SK-N-MC (cell line): ENCODE measurements around the gene ADGRD2.
A peak's percentile ranks its signal among the peaks of the same experiment; 100 is the strongest.

Experiments
- DNase-seq: peaks from one replicate; pipeline ENCODE4 v3.0.0-alpha.2; 2011; ENCODE audit warnings: low read depth, low spot score
- H3K27ac ChIP-seq: fragments of 200-600 bp; sonication (generic); 2 replicates; pipeline ENCODE4 v1.5.1; 2016; ENCODE audit warnings: mixed run types
- H3K36me3 ChIP-seq: fragments of 200-600 bp; sonication (generic); 2 replicates; pipeline ENCODE4 v1.6.1; 2017; ENCODE audit warnings: antibody characterized with exemption, low read length, mixed read lengths; ENCODE audit not compliant: insufficient read depth
- H3K4me3 ChIP-seq: fragments of 200-600 bp; sonication (generic); 2 replicates; pipeline ENCODE4 v1.5.1; 2016
- H3K9ac ChIP-seq: fragments of 200-600 bp; sonication (generic); 2 replicates; pipeline ENCODE4 v1.8.0; 2017; ENCODE audit warnings: mixed run types, mixed read lengths; ENCODE audit not compliant: insufficient read length
- H3K9me3 ChIP-seq: fragments of 200-600 bp; sonication (generic); 2 replicates; pipeline ENCODE4 v1.6.1; 2017; ENCODE audit warnings: low read depth, mild to moderate bottlenecking, antibody characterized with exemption, low read length, moderate library complexity, mixed read lengths
- EZH2 ChIP-seq: fragments of 200-600 bp; sonication (generic); IDR thresholded peaks from one replicate; pipeline ENCODE4 v1.6.1; 2017; ENCODE audit warnings: antibody characterized with exemption
- FOXP2 ChIP-seq: optimal IDR thresholded peaks from 2 replicates; pipeline ENCODE3; 2011; ENCODE audit warnings: mild to moderate bottlenecking, moderate library complexity; ENCODE audit not compliant: insufficient read depth; ENCODE audit errors: extremely low read length, control extremely low read depth
- POLR2AphosphoS5 ChIP-seq: IDR thresholded peaks from 2 replicates; pipeline ENCODE4 v1.6.1; 2012; ENCODE audit warnings: mild to moderate bottlenecking, low read depth, low read length, borderline replicate concordance

The ADGRD2 gene, protein sequence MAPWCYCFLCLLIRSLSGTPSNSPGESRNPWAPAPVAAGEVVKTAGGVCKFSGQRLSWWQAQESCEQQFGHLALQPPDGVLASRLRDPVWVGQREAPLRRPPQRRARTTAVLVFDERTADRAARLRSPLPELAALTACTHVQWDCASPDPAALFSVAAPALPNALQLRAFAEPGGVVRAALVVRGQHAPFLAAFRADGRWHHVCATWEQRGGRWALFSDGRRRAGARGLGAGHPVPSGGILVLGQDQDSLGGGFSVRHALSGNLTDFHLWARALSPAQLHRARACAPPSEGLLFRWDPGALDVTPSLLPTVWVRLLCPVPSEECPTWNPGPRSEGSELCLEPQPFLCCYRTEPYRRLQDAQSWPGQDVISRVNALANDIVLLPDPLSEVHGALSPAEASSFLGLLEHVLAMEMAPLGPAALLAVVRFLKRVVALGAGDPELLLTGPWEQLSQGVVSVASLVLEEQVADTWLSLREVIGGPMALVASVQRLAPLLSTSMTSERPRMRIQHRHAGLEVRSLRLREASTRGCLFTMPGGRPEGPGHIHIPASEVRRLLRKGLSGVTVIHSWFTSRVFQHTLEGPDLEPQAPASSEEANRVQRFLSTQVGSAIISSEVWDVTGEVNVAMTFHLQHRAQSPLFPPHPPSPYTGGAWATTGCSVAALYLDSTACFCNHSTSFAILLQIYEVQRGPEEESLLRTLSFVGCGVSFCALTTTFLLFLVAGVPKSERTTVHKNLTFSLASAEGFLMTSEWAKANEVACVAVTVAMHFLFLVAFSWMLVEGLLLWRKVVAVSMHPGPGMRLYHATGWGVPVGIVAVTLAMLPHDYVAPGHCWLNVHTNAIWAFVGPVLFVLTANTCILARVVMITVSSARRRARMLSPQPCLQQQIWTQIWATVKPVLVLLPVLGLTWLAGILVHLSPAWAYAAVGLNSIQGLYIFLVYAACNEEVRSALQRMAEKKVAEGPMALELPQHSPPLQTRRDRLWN

GRCh38 chr9:124450241-124450924 lies at the start of gene ADGRD2:
Gene ADGRD2, plus strand, starts transcription at chr9:124450451. Its CDS starts 1,216 bp downstream, at chr9:124451667.
- no peak for TF ChIP-seq EZH2
- TF ChIP-seq POLR2AphosphoS5 = no peak
- TF ChIP-seq FOXP2 = no peak
- Histone ChIP-seq H3K36me3 (no peaks in the 10 kb centered on the region), H3K4me3 (peak within 1 kb of the TSS; percentile 58), H3K27ac (no peak within 1 kb of the TSS), H3K9me3 (no peaks in the 10 kb centered on the region), H3K9ac (no peak within 1 kb of the TSS)
- no peak for DNase-seq

- no peaks in the 10 kb centered on the region for H3K9me3 ChIP-seq
- H3K27ac ChIP-seq = no peak overlapping the region
- H3K4me3 ChIP-seq = no peak overlapping the region
- H3K36me3 ChIP-seq = peaks cover 86% of the 10 kb centered on the region
- no peak overlapping the region for H3K9ac ChIP-seq
- DNase-seq = no peak
- TF ChIP-seq FOXP2 (no peak), EZH2 (no peak), POLR2AphosphoS5 (no peak)
These were observed 47.0 kb upstream of the ADGRD2 start for GRCh38 chr9:124403246-124403645.

- Histone ChIP-seq H3K27ac (no peak overlapping the region), H3K9me3 (no peaks in the 10 kb centered on the region), H3K9ac (no peak overlapping the region), H3K36me3 (peaks cover 95% of the 10 kb centered on the region), H3K4me3 (no peak overlapping the region)
- TF ChIP-seq EZH2 (no peak), POLR2AphosphoS5 (no peak), FOXP2 (no peak)
- no peak for DNase-seq
These were observed 40.8 kb upstream of the ADGRD2 start for GRCh38 chr9:124409410-124409809.

- H3K36me3 ChIP-seq = peaks cover 89% of the 10 kb centered on the region
- no peaks in the 10 kb centered on the region for H3K9me3 ChIP-seq
- no peak overlapping the region for H3K4me3 ChIP-seq
- TF ChIP-seq POLR2AphosphoS5 = no peak
- TF ChIP-seq FOXP2 = no peak
- TF ChIP-seq EZH2 = no peak
- H3K27ac ChIP-seq = no peak overlapping the region
- no peak overlapping the region for H3K9ac ChIP-seq
- no peak for DNase-seq
These were observed 39.8 kb upstream of the ADGRD2 start for GRCh38 chr9:124410321-124410913.

GRCh38 chr9:124411514-124412227 lies 38.6 kb upstream of the ADGRD2 start:
- no peak overlapping the region for H3K4me3 ChIP-seq
- peaks cover 76% of the 10 kb centered on the region for H3K36me3 ChIP-seq

DNA sequence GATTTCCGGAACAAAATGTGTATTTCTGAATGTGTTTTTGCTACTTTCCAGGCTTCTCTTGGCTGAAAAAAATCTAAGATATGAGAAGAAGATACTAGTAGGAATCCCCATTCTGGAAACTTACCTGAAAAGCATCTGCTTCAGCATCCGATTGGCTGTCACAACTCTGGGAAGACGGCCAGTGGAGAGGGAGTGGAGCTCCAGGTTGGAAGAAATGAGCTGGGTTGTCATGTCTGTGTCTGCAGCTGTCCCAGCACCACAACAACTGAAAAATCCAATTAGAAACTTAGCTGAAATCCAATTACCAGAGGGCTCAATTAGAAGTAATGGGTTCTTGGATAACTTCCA lies 38.0 kb upstream of the ADGRD2 start:
- H3K4me3 ChIP-seq = no peak overlapping the region
- H3K36me3 ChIP-seq = peaks cover 71% of the 10 kb centered on the region
- H3K9ac ChIP-seq = no peak overlapping the region
- DNase-seq = no peak
- H3K27ac ChIP-seq = no peak overlapping the region
- TF ChIP-seq EZH2 = no peak
- TF ChIP-seq POLR2AphosphoS5 = no peak
- TF ChIP-seq FOXP2 = no peak
- peaks cover 3% of the 10 kb centered on the region; the same call in 1 of the 2 replicates for H3K9me3 ChIP-seq

More at GRCh38 chr9:124411514-124412227, 38.6 kb upstream of the ADGRD2 start:
- no peak overlapping the region for H3K9ac ChIP-seq
- no peak for DNase-seq
- TF ChIP-seq EZH2 (no peak), FOXP2 (no peak), POLR2AphosphoS5 (no peak)
- H3K27ac ChIP-seq = no peak overlapping the region
- peaks cover 3% of the 10 kb centered on the region; the same call in 1 of the 2 replicates for H3K9me3 ChIP-seq

- peak overlapping the region; percentile 95 for H3K9ac ChIP-seq
- peaks cover 48% of the 10 kb centered on the region for H3K36me3 ChIP-seq
- DNase-seq = no peak
- peak overlapping the region; percentile 85 for H3K4me3 ChIP-seq
- peak overlapping the region; percentile 75; the same call in 1 of the 2 replicates for H3K27ac ChIP-seq
- peaks cover 3% of the 10 kb centered on the region; the same call in 1 of the 2 replicates for H3K9me3 ChIP-seq
- TF ChIP-seq EZH2 (no peak), POLR2AphosphoS5 (no peak), FOXP2 (no peak)
These were observed 35.6 kb upstream of the ADGRD2 start for GRCh38 chr9:124414612-124415011.
